Ammon's horn (tissue), 1 donor: ENCODE results near the gene CDC42BPG.

Experiments
- DNase-seq: peaks from one replicate; pipeline ENCODE4 v3.0.0-alpha.2; 2016; ENCODE audit warnings: low spot score

CDC42BPG gene

DNA sequence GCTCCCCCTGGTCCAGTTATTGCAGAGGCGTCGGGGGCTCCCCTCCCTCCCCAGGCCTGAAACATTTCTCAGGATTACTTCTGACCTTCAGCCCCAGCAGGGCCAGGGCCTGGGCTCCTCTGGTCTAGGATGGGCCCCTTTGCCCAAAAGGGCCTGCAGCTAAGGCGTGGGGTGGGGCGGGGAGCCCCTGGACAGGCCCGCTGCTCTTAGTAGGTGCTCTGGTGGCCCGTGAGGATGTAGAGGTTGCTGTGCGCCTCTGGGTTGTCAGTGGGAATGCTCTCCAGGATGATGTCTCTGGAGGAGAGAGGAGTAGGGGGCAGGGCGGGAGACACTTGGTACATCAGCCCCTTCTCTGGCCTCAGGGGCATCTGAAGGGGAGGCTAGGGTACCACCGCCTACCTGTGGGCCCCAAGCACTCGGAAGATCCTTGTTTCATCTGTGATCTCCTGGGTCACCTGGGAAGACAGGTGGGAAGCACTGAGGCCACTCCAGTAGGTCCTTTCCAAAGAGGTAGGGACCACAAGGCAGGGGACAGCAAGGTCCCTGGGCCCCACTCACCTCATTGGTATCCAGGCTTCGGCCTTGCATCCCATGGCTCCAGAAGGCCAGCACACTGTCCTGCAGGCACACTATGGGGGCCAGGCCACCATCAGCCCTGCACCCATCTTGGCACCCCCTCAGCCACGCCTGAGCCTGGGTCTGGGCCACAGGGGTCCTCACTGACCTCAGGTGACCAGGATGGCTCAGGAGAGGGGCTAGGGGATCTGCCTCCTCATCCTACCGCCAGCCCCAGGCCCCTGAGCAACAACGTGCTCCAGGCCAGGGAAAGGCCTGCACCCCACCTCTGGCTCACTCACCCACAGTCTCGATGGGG, 54.9 kb downstream of the CDC42BPG start:
- no peak for DNase-seq

GRCh38 chr11:64788321-64789215, 55.9 kb downstream of the CDC42BPG start:
- DNase-seq = no peak

DNA sequence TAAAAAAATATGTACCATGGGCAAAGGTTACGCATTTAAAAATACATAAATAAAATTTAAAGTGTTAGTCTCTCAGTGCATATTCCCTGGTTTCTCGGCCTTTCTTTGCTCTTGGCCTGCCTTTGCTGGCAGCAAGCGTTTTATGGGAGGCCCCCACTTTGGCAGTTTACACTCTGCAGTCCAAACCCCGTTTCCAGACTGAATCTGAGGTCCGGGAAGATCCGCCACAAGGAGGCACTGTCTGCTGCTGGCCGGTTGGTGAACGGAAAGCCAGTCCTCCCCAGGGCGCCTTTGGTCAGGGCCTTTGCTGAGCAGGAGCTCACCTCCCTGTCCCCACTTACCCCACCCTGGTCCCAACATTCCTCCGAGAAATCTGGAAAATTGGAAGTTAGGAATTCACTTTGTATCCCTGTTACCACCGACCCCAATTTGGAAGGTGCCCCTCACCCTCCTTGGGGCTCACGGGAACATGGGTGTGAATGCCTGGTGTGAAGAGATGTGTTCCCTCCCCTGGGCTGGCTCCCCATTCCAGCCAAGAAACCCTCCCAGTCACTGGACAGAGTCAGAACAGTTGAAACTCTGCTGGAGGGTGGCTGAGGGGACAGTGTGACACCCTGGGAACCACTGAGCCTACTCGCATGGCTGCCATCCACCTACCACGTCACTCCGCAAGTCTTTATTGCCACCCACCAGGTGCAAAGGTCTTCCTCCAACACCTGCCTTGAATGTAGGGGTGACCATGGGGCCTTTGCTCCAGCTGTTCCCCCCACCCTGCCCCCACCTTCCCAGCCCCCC, 56.7 kb downstream of the CDC42BPG start:
- peak; percentile 59 for DNase-seq

DNA sequence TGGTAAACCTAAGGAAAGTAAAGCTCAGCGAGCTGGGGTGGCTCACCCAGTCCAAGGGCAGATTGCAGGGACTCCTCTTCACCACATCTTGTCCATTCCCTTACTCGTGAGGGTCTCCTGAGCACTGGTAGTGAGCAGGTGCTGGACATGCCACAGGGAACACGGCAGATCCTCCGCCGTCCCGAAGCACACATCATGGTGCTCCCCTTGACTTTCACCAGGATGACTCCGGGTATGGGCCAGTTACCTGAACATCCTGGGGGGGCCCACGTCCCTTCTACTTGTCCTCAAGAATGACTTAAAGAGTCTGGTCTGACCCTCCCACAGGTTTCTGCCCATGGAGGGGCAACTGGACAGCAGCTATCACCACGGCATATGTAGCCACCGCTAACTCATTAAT, 58.1 kb downstream of the CDC42BPG start:
- no peak for DNase-seq

DNA sequence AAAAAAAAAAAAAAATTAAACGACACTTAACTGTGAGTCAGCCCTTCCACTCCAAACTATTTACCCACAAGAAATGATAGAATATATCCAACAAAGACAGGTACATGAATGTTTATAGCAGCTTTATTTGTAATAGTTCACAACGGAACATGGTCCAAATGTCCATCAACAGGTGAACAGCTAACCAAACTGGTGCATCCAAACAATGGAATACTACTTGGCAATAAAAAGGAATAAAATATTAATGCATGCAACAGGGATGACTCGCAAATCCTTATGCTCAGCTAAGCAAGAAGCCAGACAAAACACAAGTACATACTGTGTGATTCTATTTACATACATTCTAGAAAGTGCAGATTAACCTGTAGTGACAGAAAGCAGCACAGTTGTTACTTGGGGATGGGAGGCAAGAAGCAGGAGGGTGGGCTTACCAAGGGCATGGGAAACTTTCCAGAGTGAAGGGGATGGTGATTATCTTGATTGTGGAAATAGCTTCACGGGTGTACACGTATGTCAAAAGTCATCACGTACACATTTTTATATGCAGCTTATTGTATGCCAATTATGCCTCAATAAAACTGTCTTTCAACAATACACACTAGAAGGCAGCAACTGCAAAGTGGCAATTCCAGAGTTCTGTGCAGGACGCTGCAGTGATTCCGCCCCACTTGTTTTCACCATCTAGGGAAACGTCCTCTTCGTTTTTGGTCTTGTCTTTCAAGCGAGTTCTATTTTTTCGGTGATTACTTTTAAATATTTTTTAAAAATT, 59.5 kb downstream of the CDC42BPG start:
- DNase-seq = no peak

- DNase-seq = peak; percentile 100
Measured at GRCh38 chr11:64778473-64779298, 65.8 kb downstream of the CDC42BPG start, which contains the start of gene SF1. TSS of gene SF1 (minus strand) at chr11:64778542. CDS start at chr11:64778392, 150 bp downstream.

DNA sequence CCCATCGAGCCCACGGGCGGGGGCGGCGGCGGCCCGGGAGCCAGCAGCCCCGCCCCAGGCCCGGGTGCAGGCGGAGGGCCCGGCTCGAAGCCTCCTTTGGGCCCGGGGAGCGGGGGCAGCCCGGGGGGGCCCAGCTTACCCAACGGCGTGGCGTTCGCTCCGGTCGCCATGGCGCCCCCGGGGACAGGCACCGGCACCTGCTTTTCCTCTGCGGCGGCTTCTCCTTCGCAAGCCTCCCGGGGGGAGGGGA, 66.3 kb downstream of the CDC42BPG start:
- DNase-seq = no peak

DNA sequence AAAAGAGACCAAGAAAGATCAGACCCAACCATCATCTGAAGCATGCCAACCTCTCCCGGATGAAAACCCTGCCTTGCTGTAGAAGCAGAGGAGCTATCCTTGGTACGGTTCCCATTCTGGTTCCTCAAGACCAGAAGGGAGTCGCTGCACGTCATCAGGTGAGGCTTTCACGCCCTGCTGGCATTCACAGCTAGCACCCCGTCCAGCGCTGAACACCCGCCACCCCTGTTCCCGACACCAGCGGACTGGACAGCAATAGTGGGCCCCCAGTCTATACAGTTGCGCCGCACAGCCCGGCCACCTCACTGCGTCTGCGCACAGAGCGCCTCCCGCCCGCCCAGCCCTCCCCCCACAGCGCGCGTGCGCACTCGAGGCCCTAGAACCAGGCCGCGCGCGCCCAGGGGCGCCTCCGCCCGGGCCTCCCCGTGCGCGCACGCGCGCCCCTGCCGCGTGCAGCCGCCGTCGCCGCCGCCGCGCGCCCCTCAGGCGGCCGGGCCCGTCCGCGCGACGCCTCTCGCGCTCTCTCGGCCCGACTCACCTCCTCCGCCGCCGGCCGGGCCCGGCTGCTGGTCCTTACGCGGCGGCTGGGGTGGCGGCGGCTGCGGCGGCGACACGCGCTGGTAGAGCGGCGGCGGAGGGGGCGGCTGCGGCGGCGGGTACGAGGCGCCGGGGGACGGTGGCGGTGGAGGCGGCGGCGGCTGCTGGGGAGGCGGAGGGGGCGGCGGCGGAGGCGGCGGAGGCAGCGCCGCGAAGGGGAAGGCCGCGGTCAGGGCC, 66.8 kb downstream of the CDC42BPG start:
- peak; percentile 79 for DNase-seq

GRCh38 chr11:64776875-64777274, 67.6 kb downstream of the CDC42BPG start:
- no peak for DNase-seq

DNA sequence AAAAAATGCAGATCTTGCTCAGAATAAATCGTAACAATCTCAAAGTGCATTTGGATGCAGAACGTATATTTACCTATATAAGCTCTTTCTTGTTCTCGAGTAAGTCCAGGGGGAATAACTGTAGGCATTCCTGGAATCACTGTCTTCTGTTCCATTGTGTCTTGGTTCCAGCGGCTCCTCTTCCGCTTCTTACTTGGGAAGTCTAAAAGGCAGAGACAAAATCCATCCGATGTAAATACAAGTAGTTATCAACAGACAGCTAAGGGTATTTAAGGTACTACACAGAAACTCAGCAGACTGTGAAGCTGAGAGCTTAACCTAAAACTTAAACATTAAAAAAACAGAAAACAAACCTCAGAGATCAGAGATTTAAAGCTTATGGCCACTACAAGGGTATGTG, 68.0 kb downstream of the CDC42BPG start:
- no peak for DNase-seq

- DNase-seq = no peak
Measured at GRCh38 chr11:64774144-64774543, 70.3 kb downstream of the CDC42BPG start.
